K562 (cell line): ENCODE data around the gene PAFAH1B2. TPM values are rescaled to one million over a fixed set of nuclear protein-coding genes. Genes with fewer than 3 reads are reported as not detected.

ENCODE experiments used
- BRD4 ChIP-seq: fragments of 200-600 bp; sonication (generic); IDR thresholded peaks from 2 replicates; pipeline ENCODE4 v1.6.1; 2017; ENCODE audit warnings: inconsistent platforms
- CXXC5 ChIP-seq: fragments of 250-450 bp; sonication (Bioruptor Pico); IDR thresholded peaks from 2 replicates; pipeline ENCODE4 v1.8.0; 2022; ENCODE audit warnings: inconsistent platforms, mild to moderate bottlenecking, moderate library complexity
- GABPB1 ChIP-seq: sonication (generic); formaldehyde crosslinking; IDR thresholded peaks from 2 replicates; pipeline ENCODE4 v1.8.0; 2022; ENCODE audit warnings: mild to moderate bottlenecking, missing genetic modification reagents
- KDM1A ChIP-seq, 2 experiments: fragments of 450-650 bp; IDR thresholded peaks; 2 replicates each; pipeline ENCODE4 v1.6.1; 2016; ENCODE audit warnings: mild to moderate bottlenecking in 2 of 2
- NCOR1 ChIP-seq: fragments of 450-650 bp; IDR thresholded peaks from 2 replicates; pipeline ENCODE4 v1.6.1; 2016; ENCODE audit warnings: mild to moderate bottlenecking, moderate library complexity
- PHF21A ChIP-seq: fragments of 450-650 bp; IDR thresholded peaks from 2 replicates; pipeline ENCODE4 v1.6.1; 2017; ENCODE audit warnings: low read depth, borderline replicate concordance
- TBL1XR1 ChIP-seq, 2 experiments: IDR thresholded peaks; 2 replicates each; pipeline ENCODE4 v1.6.1; 2012; ENCODE audit warnings: improper control_type of control experiment in 2 of 2, low read length in 2 of 2, mild to moderate bottlenecking in 1 of 2
- polyA plus RNA-seq, 8 experiments: library from polyadenylated mRNA; depleted of rRNA in 4 of 8; stranded (reverse) in 5 of 8; unstranded in 3 of 8; fragments of >200 nt; fragmentation: Nextera tagmentation in 2 of 8; fragmentation: Illumina TruSeq in 1 of 8; extraction: Ambion mirVana in 2 of 8; extraction: Trizol in 1 of 8; gene quantifications; 2 replicates each; pipeline versions ENCODE4 v1.2.1 to v1.2.3, GENCODE V29; 2011 to 2014; ENCODE audit warnings: inconsistent platforms in 1 of 8, missing spikeins in 1 of 8
- total RNA-seq, 7 experiments: library from RNA; depleted of rRNA in 6 of 7; stranded (reverse); fragments of >200 nt in 6 of 7; fragmentation: Illumina TruSeq in 2 of 7; extraction: Trizol in 2 of 7; gene quantifications; 2 replicates each; pipeline versions ENCODE4 v1.2.1 to v1.2.3, GENCODE V29; 2011 to 2021; ENCODE audit warnings: low replicate concordance in 1 of 7
- TF ChIP-seq, protein P1 (sequence below): sonication (generic); formaldehyde crosslinking; IDR thresholded peaks from 2 replicates; pipeline ENCODE4 v1.8.1; 2023; ENCODE audit warnings: missing genetic modification reagents, mild to moderate bottlenecking, borderline replicate concordance
- TF ChIP-seq, protein P2 (sequence below): fragments of 450-650 bp; IDR thresholded peaks from 2 replicates; pipeline ENCODE4 v1.6.1; 2017; ENCODE audit warnings: antibody characterized with exemption, mild to moderate bottlenecking
- TF ChIP-seq, protein P3 (sequence below): fragments of 450-650 bp; IDR thresholded peaks from 2 replicates; pipeline ENCODE4 v1.6.1; 2016; ENCODE audit warnings: low read depth

PAFAH1B2 gene
- total and polyA plus RNA-seq, 9 of the 15 experiments (the other 6 are each of a cell fraction or from before 2014, with no cell fraction given) = 27.8 to 94.7 (median 64.9) TPM

DNA sequence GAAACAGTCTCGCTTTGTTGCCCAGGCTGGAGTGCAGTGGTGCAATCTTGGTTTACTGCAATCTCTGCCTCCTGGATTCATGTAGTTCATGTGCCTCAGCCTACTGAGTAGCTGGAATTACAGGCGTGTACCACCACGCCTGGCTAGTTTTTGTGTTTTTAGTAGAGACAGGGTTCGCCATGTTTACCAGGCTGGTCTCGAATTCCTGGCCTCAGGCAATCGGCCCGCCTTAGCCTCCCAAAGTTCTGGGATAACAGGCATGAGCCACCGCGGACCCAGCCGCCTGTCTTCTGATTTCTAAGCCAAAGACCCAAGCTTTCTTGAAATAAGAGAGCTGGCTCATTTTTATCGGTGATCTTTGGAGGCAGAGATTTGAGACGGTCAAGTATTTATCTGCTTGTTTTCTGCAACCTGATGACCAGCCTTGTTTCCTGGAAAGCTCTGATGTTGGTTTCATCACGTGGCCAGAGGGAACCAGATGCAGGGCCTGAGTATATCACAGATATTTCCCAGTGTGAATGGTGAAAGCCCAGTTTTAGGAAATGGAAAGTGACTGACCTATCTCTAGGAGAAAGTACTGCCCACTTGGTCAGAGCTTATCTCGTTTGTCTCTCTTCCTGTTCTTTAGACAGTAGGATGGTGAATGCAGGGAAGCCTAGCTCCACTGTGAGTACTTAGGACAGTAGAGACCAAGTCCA lies 28.8 kb downstream of the PAFAH1B2 start (continued):
- peak; percentile 50; the same call in 1 of the 2 replicates for TF ChIP-seq CXXC5 (CRISPR knock-in tag)
- TF ChIP-seq, protein P1, sequence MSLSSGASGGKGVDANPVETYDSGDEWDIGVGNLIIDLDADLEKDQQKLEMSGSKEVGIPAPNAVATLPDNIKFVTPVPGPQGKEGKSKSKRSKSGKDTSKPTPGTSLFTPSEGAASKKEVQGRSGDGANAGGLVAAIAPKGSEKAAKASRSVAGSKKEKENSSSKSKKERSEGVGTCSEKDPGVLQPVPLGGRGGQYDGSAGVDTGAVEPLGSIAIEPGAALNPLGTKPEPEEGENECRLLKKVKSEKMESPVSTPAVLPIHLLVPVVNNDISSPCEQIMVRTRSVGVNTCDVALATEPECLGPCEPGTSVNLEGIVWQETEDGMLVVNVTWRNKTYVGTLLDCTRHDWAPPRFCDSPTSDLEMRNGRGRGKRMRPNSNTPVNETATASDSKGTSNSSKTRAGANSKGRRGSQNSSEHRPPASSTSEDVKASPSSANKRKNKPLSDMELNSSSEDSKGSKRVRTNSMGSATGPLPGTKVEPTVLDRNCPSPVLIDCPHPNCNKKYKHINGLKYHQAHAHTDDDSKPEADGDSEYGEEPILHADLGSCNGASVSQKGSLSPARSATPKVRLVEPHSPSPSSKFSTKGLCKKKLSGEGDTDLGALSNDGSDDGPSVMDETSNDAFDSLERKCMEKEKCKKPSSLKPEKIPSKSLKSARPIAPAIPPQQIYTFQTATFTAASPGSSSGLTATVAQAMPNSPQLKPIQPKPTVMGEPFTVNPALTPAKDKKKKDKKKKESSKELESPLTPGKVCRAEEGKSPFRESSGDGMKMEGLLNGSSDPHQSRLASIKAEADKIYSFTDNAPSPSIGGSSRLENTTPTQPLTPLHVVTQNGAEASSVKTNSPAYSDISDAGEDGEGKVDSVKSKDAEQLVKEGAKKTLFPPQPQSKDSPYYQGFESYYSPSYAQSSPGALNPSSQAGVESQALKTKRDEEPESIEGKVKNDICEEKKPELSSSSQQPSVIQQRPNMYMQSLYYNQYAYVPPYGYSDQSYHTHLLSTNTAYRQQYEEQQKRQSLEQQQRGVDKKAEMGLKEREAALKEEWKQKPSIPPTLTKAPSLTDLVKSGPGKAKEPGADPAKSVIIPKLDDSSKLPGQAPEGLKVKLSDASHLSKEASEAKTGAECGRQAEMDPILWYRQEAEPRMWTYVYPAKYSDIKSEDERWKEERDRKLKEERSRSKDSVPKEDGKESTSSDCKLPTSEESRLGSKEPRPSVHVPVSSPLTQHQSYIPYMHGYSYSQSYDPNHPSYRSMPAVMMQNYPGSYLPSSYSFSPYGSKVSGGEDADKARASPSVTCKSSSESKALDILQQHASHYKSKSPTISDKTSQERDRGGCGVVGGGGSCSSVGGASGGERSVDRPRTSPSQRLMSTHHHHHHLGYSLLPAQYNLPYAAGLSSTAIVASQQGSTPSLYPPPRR (CRISPR knock-in tag) = no peak
- peak; percentile 64; the same call in 1 of the 2 replicates for TF ChIP-seq NCOR1
- TF ChIP-seq, protein P2, sequence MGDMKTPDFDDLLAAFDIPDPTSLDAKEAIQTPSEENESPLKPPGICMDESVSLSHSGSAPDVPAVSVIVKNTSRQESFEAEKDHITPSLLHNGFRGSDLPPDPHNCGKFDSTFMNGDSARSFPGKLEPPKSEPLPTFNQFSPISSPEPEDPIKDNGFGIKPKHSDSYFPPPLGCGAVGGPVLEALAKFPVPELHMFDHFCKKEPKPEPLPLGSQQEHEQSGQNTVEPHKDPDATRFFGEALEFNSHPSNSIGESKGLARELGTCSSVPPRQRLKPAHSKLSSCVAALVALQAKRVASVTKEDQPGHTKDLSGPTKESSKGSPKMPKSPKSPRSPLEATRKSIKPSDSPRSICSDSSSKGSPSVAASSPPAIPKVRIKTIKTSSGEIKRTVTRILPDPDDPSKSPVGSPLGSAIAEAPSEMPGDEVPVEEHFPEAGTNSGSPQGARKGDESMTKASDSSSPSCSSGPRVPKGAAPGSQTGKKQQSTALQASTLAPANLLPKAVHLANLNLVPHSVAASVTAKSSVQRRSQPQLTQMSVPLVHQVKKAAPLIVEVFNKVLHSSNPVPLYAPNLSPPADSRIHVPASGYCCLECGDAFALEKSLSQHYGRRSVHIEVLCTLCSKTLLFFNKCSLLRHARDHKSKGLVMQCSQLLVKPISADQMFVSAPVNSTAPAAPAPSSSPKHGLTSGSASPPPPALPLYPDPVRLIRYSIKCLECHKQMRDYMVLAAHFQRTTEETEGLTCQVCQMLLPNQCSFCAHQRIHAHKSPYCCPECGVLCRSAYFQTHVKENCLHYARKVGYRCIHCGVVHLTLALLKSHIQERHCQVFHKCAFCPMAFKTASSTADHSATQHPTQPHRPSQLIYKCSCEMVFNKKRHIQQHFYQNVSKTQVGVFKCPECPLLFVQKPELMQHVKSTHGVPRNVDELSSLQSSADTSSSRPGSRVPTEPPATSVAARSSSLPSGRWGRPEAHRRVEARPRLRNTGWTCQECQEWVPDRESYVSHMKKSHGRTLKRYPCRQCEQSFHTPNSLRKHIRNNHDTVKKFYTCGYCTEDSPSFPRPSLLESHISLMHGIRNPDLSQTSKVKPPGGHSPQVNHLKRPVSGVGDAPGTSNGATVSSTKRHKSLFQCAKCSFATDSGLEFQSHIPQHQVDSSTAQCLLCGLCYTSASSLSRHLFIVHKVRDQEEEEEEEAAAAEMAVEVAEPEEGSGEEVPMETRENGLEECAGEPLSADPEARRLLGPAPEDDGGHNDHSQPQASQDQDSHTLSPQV = peak; percentile 19; the same call in 1 of the 2 replicates
- TF ChIP-seq KDM1A (IDR thresholded peaks at IDR 0.05) = peak; percentile 96 to 97
- TF ChIP-seq PHF21A = peak; percentile 67; the same call in 1 of the 2 replicates
- TF ChIP-seq, protein P3, sequence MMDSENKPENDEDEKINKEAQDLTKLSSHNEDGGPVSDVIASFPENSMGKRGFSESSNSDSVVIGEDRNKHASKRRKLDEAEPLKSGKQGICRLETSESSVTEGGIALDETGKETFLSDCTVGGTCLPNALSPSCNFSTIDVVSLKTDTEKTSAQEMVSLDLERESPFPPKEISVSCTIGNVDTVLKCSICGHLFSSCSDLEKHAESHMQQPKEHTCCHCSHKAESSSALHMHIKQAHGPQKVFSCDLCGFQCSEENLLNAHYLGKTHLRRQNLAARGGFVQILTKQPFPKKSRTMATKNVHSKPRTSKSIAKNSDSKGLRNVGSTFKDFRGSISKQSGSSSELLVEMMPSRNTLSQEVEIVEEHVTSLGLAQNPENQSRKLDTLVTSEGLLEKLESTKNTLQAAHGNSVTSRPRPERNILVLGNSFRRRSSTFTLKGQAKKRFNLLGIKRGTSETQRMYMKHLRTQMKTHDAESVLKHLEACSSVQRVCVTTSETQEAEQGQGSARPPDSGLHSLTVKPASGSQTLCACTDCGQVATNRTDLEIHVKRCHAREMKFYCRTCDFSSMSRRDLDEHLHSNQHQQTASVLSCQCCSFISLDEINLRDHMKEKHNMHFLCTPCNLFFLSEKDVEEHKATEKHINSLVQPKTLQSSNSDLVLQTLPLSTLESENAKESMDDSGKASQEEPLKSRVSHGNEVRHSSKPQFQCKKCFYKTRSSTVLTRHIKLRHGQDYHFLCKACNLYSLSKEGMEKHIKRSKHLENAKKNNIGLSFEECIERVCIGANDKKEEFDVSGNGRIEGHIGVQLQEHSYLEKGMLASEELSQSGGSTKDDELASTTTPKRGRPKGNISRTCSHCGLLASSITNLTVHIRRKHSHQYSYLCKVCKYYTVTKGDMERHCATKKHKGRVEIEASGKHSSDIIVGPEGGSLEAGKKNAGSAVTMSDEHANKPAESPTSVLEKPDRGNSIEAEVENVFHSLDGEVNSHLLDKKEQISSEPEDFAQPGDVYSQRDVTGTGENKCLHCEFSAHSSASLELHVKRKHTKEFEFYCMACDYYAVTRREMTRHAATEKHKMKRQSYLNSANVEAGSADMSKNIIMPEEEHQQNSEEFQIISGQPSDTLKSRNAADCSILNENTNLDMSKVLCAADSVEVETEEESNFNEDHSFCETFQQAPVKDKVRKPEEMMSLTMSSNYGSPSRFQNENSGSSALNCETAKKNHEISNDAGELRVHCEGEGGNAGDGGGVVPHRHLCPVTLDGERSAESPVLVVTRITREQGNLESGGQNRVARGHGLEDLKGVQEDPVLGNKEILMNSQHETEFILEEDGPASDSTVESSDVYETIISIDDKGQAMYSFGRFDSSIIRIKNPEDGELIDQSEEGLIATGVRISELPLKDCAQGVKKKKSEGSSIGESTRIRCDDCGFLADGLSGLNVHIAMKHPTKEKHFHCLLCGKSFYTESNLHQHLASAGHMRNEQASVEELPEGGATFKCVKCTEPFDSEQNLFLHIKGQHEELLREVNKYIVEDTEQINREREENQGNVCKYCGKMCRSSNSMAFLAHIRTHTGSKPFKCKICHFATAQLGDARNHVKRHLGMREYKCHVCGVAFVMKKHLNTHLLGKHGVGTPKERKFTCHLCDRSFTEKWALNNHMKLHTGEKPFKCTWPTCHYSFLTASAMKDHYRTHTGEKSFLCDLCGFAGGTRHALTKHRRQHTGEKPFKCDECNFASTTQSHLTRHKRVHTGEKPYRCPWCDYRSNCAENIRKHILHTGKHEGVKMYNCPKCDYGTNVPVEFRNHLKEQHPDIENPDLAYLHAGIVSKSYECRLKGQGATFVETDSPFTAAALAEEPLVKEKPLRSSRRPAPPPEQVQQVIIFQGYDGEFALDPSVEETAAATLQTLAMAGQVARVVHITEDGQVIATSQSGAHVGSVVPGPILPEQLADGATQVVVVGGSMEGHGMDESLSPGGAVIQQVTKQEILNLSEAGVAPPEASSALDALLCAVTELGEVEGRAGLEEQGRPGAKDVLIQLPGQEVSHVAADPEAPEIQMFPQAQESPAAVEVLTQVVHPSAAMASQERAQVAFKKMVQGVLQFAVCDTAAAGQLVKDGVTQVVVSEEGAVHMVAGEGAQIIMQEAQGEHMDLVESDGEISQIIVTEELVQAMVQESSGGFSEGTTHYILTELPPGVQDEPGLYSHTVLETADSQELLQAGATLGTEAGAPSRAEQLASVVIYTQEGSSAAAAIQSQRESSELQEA = no peak
- TF ChIP-seq BRD4 = no peak
- TF ChIP-seq GABPB1 = no peak
- peak in 1 of 2 experiments; percentile 51; a peak in 2 of 4 replicates for TF ChIP-seq TBL1XR1 (IDR thresholded peaks at IDR 0.05; ENCODE audit: low read length in 2 of 2)
